Measurements from ENCODE around the gene PIGO.

The PIGO gene

GRCh38 chr9:35105126-35105525, 8.7 kb upstream of the PIGO start:
- FAIRE-seq = no peak
- TF ChIP-seq TAF1 (IDR thresholded peaks at IDR 0.05; ENCODE audit: borderline replicate concordance, low read depth, low read length) = no peak
- no peak for TF ChIP-seq POLR2A (IDR thresholded peaks at IDR 0.05; ENCODE audit: low read depth, low read length)
- TF ChIP-seq POLR2AphosphoS5 (IDR thresholded peaks at IDR 0.05; ENCODE audit: low read depth, low read length) = no peak

DNA sequence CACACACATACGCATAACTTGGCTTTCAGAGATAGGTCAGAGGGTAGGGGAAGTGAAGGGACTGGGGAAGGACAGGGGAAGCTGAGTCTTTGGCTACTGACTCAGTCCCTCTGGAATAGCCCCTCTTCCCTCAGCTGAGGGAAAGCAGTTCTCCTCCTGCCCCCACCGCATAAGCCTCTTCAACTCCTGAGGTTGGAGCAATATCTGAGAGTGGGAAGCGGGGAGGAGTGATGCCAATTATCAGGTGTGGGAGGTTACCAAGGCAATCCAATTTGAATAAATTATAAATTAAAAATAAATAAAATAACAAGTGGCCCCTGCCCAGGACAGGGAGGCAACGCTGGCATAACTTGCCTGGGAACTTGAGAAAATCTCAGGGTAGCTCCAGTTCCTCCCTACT, 8.2 kb upstream of the PIGO start:
- no peak for TF ChIP-seq TAF1 (IDR thresholded peaks at IDR 0.05; ENCODE audit: borderline replicate concordance, low read depth, low read length)
- no peak for TF ChIP-seq POLR2A (IDR thresholded peaks at IDR 0.05; ENCODE audit: low read depth, low read length)
- no peak for TF ChIP-seq POLR2AphosphoS5 (IDR thresholded peaks at IDR 0.05; ENCODE audit: low read depth, low read length)
- DNase-seq (ENCODE audit: insufficient read length) (no peak), FAIRE-seq (no peak)

More at GRCh38 chr9:35105126-35105525, 8.7 kb upstream of the PIGO start:
- DNase-seq (ENCODE audit: insufficient read length) = no peak

- no peak for FAIRE-seq
- DNase-seq (ENCODE audit: insufficient read length) = no peak
- TF ChIP-seq TAF1 (IDR thresholded peaks at IDR 0.05; ENCODE audit: borderline replicate concordance, low read depth, low read length) = no peak
- no peak for TF ChIP-seq POLR2AphosphoS5 (IDR thresholded peaks at IDR 0.05; ENCODE audit: low read depth, low read length)
- no peak for TF ChIP-seq POLR2A (IDR thresholded peaks at IDR 0.05; ENCODE audit: low read depth, low read length)
These were observed 7.3 kb upstream of the PIGO start for GRCh38 chr9:35103660-35104191.

GRCh38 chr9:35102769-35103659, 6.6 kb upstream of the PIGO start, which contains the start of gene STOML2:
Gene STOML2 (minus strand): TSS chr9:35103131. CDS start chr9:35103094, 37 bp downstream.
- TF ChIP-seq POLR2AphosphoS5 (IDR thresholded peaks at IDR 0.05; ENCODE audit: low read depth, low read length) (peak; percentile 81), TAF1 (IDR thresholded peaks at IDR 0.05; ENCODE audit: borderline replicate concordance, low read depth, low read length) (peak; percentile 92), POLR2A (IDR thresholded peaks at IDR 0.05; ENCODE audit: low read depth, low read length) (peak; percentile 86; the same call in 1 of the 2 replicates)
- DNase-seq (ENCODE audit: insufficient read length) = peak; percentile 96
- FAIRE-seq = peak; percentile 99

GRCh38 chr9:35102465-35102768, 6.0 kb upstream of the PIGO start:
- DNase-seq (ENCODE audit: insufficient read length) = no peak
- no peak for FAIRE-seq
- no peak for TF ChIP-seq POLR2AphosphoS5 (IDR thresholded peaks at IDR 0.05; ENCODE audit: low read depth, low read length)
- no peak for TF ChIP-seq TAF1 (IDR thresholded peaks at IDR 0.05; ENCODE audit: borderline replicate concordance, low read depth, low read length)
- TF ChIP-seq POLR2A (IDR thresholded peaks at IDR 0.05; ENCODE audit: low read depth, low read length) = no peak

- TF ChIP-seq TAF1 (IDR thresholded peaks at IDR 0.05; ENCODE audit: borderline replicate concordance, low read depth, low read length) = no peak
- TF ChIP-seq POLR2AphosphoS5 (IDR thresholded peaks at IDR 0.05; ENCODE audit: low read depth, low read length) = no peak
- no peak for TF ChIP-seq POLR2A (IDR thresholded peaks at IDR 0.05; ENCODE audit: low read depth, low read length)
- no peak for DNase-seq (ENCODE audit: insufficient read length)
- FAIRE-seq = no peak
These were observed 1.2 kb upstream of the PIGO start for GRCh38 chr9:35097573-35097972.

DNA sequence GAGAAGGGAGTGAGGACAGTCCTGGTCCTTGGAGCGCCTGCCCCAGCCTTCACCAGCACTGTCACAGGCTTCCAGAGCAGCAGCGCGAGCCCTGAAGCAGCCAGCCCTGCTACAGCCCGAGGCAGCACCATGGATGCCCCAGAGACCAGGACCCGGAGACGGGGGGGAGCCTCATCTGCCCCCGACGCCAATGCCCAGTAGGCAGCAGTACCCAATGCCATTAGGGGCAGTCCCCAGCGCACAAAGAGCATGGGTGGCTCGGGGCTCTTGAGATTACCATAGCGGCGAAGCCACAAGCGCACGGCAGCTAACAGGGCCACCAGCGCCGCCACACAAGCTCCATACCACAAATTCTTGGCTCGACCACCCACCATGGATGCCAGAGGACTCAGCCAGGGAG, 4.9 kb downstream of the PIGO start:
- DNase-seq (ENCODE audit: insufficient read length) (no peak), FAIRE-seq (no peak)
- no peak for TF ChIP-seq TAF1 (IDR thresholded peaks at IDR 0.05; ENCODE audit: borderline replicate concordance, low read depth, low read length)
- TF ChIP-seq POLR2A (IDR thresholded peaks at IDR 0.05; ENCODE audit: low read depth, low read length) = no peak
- no peak for TF ChIP-seq POLR2AphosphoS5 (IDR thresholded peaks at IDR 0.05; ENCODE audit: low read depth, low read length)

GRCh38 chr9:35089434-35089833, 7.0 kb downstream of the PIGO start:
- no peak for TF ChIP-seq POLR2AphosphoS5 (IDR thresholded peaks at IDR 0.05; ENCODE audit: low read depth, low read length)
- TF ChIP-seq TAF1 (IDR thresholded peaks at IDR 0.05; ENCODE audit: borderline replicate concordance, low read depth, low read length) = no peak
- no peak for TF ChIP-seq POLR2A (IDR thresholded peaks at IDR 0.05; ENCODE audit: low read depth, low read length)
- FAIRE-seq = no peak
- DNase-seq (ENCODE audit: insufficient read length) = no peak

GRCh38 chr9:35085078-35085477, 11.3 kb downstream of the PIGO start:
- no peak for DNase-seq (ENCODE audit: insufficient read length)
- TF ChIP-seq POLR2AphosphoS5 (IDR thresholded peaks at IDR 0.05; ENCODE audit: low read depth, low read length) (no peak), TAF1 (IDR thresholded peaks at IDR 0.05; ENCODE audit: borderline replicate concordance, low read depth, low read length) (no peak), POLR2A (IDR thresholded peaks at IDR 0.05; ENCODE audit: low read depth, low read length) (no peak)
- FAIRE-seq = no peak

DNA sequence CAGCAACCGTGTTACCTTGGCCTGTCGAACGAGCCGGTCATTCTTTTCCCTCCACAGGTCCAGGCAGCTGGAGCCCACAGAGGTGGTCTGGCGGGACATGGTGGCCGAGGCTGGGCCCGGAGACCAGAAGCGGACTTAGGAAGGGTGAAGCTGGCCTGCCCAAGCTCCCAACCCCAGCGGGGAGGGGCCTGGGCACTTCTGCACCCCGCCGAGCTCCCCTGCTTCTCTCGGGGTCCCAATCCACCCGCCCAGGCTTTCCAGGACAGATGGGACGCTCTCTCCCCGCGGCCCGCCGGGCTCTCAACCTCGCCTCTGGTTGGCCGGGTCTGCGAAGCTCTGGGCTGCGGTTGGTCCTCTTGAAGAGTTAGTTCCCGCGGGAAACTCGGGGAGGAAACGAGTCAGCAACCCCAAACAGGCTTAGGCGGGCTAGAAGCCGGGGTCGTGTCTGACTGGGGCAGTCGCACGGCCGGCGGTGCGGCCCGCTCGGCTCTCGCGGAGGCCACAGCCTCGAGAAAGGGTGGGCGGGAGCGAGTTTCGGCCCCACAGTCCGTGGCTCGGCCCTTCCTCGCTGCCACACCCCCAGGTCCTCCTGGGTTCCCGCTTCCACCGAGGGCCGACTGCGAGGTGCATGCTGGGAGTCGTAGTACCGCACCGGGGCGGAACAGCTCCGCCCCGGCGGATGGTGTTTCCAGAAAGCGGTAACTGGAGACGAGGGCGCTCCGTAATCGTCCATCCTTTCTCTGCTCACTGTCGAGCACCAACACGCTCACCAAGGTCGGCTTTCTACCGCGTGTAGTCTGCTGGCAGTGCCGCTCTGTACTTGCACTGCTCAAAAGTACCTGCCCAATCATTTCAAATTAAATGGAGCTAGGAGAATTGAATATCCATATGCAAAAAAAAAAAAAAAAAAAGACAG, 16.7 kb downstream of the PIGO start, which contains the start of gene FANCG:
Gene FANCG (minus strand): TSS at position 517 of the 916 bp plus-strand sequence. CDS start 418 bp downstream, at position 99.
- FAIRE-seq (peak; percentile 99), DNase-seq (ENCODE audit: insufficient read length) (peak; percentile 94)
- peak; percentile 78 for TF ChIP-seq POLR2A (IDR thresholded peaks at IDR 0.05; ENCODE audit: low read depth, low read length)
- TF ChIP-seq POLR2AphosphoS5 (IDR thresholded peaks at IDR 0.05; ENCODE audit: low read depth, low read length) = peak; percentile 81; the same call in 1 of the 2 replicates
- peak; percentile 45; the same call in 1 of the 2 replicates for TF ChIP-seq TAF1 (IDR thresholded peaks at IDR 0.05; ENCODE audit: borderline replicate concordance, low read depth, low read length)

DNA sequence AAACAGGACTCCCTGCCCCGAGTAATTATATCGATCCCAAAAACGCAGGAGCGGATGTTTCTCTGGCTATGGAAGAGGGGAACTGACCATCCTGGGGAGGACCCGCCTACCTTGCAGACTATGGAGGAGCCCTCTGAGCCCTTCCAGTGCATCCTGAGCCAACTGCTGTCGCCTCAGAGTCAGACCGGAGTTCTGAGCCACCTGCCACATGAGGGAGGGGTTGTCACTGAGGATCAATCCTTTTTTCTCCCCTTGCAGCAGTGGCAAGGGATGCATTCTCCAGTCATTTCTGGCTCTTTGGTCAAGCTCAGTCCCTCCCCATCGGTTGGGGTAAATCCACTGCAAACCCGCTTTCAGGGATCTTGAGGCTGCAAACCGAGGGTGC, 17.4 kb downstream of the PIGO start:
- FAIRE-seq (peak; percentile 42), DNase-seq (ENCODE audit: insufficient read length) (no peak)
- TF ChIP-seq POLR2A (IDR thresholded peaks at IDR 0.05; ENCODE audit: low read depth, low read length) (no peak), TAF1 (IDR thresholded peaks at IDR 0.05; ENCODE audit: borderline replicate concordance, low read depth, low read length) (no peak), POLR2AphosphoS5 (IDR thresholded peaks at IDR 0.05; ENCODE audit: low read depth, low read length) (no peak)
